GM12875 (cell line): Measurements from ENCODE around the gene PRELID3B.

Experiments used
- H3K4me3 ChIP-seq: one replicate; pipeline ENCODE4 v1.5.1; 2011; ENCODE audit warnings: low read depth, low read length, control low read depth
- CTCF ChIP-seq: IDR thresholded peaks from 2 replicates; pipeline ENCODE4 v1.5.1; 2011; ENCODE audit warnings: low read depth, mild to moderate bottlenecking, control low read depth, inconsistent platforms, low read length, moderate library complexity, borderline replicate concordance; ENCODE audit not compliant: insufficient read depth

PRELID3B gene

DNA sequence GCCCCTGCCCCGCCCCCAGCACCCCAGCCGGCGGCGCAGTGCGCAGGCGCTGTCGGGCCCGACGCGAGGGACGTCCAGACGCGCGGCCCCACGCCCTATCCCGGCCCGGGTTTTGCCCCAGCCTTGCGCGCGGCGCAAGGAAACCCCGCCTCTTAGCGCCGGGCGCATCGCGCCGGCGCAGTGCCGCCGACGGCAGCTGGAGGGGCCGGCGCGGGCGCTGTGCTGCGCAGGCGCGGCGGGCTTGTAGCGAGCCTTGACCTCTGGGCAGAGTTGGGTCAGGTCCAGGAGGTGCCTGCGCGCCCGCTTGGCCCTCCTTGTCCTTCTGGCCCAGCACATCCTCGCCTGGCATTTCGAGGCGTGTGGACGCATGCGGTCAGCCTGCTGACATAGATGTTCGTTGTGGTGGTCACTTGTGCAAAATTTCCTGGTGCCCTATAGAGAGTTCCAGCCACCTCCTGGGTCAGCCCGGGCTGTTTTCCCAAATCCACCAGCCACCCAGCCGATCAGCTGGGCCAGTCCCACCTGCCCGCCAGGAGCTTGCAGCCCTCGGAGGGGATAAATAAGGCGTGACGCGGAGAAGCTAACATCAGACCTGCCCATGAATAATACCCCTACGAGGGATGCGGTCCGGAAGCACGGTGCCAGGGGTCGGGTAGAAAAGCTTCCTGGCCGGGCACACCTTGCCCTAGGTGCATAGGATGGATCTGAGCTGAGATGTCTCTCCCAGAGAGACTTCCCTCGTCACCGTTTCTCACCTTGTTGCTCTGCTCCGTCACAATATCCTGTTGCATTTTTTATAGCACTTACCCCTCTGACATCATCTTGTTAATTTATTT, 428 bp upstream of the PRELID3B start:
- H3K4me3 ChIP-seq = peak overlapping the region; percentile 90
- TF ChIP-seq CTCF = no peak

DNA sequence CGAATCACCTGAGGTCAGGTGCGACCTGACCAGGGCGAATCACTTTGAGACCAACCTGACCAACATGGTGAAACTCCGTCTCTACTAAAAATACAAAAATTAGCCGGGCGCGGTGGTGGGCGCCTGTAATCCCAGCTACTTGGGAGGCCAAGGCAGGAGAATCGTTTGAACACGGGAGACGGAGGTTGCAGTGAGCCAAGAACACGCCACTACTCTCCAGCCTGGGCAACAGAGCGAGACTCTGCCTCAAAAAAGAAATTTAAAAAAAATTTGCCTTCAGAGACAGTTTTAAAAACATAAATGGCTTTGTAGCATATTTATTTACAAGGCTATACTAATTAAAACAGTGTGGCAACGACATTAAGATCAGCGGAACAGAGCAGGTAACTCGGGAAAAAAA, 1.1 kb downstream of the PRELID3B start:
- H3K4me3 ChIP-seq = peak overlapping the region; percentile 90

DNA sequence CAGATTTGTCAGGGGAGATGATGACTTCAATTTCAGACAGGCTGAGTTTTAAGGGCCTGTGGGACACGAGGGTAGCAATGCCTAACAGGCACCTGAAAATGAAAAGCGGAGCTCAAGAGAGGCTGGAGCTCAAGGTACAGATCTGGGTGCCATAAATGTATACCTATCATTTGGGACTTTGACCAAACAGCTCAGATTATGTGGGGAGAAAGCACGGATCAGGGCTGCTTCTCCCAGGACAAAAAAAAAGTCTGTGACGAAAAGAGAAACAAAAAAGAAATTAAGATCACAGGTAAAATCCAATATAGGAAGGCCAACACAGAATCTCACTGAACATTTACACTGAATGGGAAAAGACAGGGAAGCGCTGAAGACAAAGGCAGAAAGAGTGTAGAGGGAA, 1.9 kb downstream of the PRELID3B start:
- no peak for TF ChIP-seq CTCF
- H3K4me3 ChIP-seq = no peak overlapping the region

DNA sequence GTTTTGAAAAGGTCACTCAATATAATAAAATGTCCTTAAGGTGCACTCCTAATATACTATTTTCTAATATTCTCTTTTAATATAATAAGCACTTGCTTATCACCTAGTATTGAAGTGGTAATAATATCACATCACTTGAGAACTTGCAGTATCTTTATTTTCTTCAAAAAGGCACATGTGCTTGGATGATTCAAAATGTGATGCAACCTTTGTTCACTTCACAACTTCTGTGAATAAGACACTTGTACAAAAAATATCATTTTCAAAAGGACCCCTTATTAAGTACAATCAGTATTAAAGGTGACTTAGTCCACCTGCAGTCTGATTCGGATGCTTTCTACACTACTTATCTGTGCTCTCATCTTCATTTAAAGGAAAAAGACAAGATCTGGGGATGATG, 3.4 kb downstream of the PRELID3B start:
- H3K4me3 ChIP-seq = no peak overlapping the region
- no peak for TF ChIP-seq CTCF

DNA sequence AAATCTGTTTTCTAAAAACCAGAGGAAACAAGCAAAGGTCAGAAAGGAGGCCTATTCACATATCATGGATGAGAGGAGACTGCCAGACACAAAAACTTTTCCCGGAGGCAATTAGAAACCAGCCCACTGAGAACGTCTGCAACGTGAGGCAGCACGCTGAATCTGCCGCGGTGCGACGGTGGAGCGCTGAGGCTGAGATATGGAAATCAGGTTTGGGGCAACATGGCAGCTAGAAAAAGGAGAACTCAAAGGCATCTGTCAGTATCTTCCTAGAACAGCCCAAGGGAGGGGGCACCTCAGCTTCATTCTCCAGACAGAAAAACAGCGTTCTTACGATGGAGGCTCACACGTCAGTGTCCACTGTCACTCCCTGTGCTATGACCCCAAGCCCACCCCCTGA, 5.2 kb downstream of the PRELID3B start:
- TF ChIP-seq CTCF = no peak
- H3K4me3 ChIP-seq = no peak overlapping the region

GRCh38 chr20:59035381-59035780, 7.2 kb downstream of the PRELID3B start:
- TF ChIP-seq CTCF = no peak

DNA sequence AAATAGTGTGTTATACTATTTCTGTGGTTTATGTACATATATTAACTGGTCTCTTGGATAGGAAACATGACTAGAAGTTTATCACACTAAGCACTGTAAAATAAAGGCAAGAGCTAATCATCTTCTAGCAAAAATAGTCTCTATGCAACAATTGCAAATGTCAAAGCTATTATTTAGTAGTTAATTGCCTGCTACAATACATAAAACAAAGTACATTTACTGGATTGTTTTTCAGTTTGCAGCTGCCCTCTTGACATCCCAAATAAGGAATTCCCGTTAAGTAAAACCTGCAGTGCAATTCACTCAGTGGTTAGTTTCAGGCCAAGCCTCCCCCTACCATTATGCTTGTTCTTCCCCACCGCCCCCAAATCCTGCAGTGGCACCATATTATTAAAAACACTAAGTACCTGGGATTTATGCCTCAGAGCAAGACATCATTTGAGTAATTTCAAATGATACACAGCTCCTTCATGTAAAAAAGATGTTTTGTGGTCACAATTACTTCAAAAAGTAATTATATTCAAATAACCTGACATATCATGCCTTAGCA, 8.9 kb downstream of the PRELID3B start:
- H3K4me3 ChIP-seq = no peak overlapping the region
- TF ChIP-seq CTCF = no peak

More at GRCh38 chr20:59035381-59035780, 7.2 kb downstream of the PRELID3B start:
- H3K4me3 ChIP-seq = no peak overlapping the region

DNA sequence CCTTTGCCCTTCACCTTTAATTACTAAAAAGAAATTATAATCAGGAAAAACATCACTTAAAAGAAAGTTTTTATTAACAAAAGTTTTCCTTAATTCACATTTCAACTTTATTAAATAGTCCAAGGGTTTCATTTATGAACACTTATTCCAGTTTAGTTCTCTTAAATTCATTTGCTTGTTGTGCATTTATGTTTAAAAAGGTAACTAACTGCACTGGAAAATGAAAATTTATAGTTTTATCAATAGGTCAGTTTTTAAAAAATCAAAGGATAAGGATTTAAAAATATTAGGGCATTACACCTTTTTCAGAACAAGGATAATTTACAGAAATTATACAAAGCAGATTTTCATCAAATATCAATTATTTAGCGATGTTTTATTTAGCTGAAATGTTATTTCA, 9.5 kb downstream of the PRELID3B start:
- no peak overlapping the region for H3K4me3 ChIP-seq
- no peak for TF ChIP-seq CTCF
